Measurements from ENCODE around the gene FGF11. TPM values are rescaled to one million over a fixed set of nuclear protein-coding genes. Genes with fewer than 3 reads are reported as not detected.

The FGF11 gene
- total and polyA plus RNA-seq, 2 of the 4 experiments (the other 2 are of a cell fraction) = 0.18 to 1.1 TPM

GRCh38 chr17:7439462-7440112, at the start of gene FGF11 (continued):
- TF ChIP-seq USF2 (IDR thresholded peaks at IDR 0.05; ENCODE audit: low read depth, low read length) (no peak), RFX5 (IDR thresholded peaks at IDR 0.05; ENCODE audit: low read depth, low read length) (no peak), RAD21 (IDR thresholded peaks at IDR 0.05; ENCODE audit: low read length) (no peak), RCOR1 (IDR thresholded peaks at IDR 0.05; ENCODE audit: insufficient replicate concordance, low read length) (no peak)
